HCT116 (cell line): ENCODE measurements around the gene TMEM234. TPM values are rescaled to one million over a fixed set of nuclear protein-coding genes. Genes with fewer than 3 reads are reported as not detected.

Experiments used
- ATAC-seq: fragments of 200-7000 bp; cut with Tn5 transposase; 2 replicates; pipeline ENCODE4 v1.9.1; 2020; ENCODE audit warnings: mild to moderate bottlenecking, moderate library complexity
- BruUV-seq: library from RNA; stranded (reverse); fragments of 400-500 nt; replicated peaks from 2 replicates; lab custom pipeline; 2021; lab: Mats Ljungman, UMichigan
- CTCF ChIA-PET: fragments of 300-600 bp; sonication (Branson Sonifier 250); formaldehyde crosslinking; loops from one replicate; lab custom pipeline; 2021; ENCODE audit warnings: antibody characterized with exemption; lab: Charles Lee
- POLR2A ChIA-PET: fragments of 300-600, 350-600 bp; sonication (Branson Sonifier 250); formaldehyde crosslinking; loops from one replicate; lab custom pipeline; 2021; ENCODE audit warnings: antibody characterized with exemption; lab: Charles Lee
- RAD21 ChIA-PET, 2 experiments: fragments of 300-600 bp; sonication (Branson Sonifier 250); formaldehyde crosslinking; loops; one replicate each; lab custom pipeline; 2023; ENCODE audit warnings: low total read pairs in 2 of 2; ENCODE audit not compliant: uncharacterized antibody in 2 of 2, unreplicated experiment in 2 of 2, low non-redundant PET in 1 of 2; lab: Charles Lee
- DNase-seq: peaks from one replicate; pipeline ENCODE4 v3.0.0-alpha.2; 2010; ENCODE audit warnings: low read depth, low spot score
- H2AFZ ChIP-seq: fragments of 200-600 bp; shearing (Covaris generic), sonication (generic); 2 replicates; pipeline ENCODE4 v1.6.1; 2017; ENCODE audit warnings: low read depth, mixed run types, mixed read lengths, antibody characterized with exemption, low read length; ENCODE audit not compliant: poor library complexity, severe bottlenecking
- H3K27ac ChIP-seq: 2 replicates; pipeline ENCODE4 v1.5.1; 2012; ENCODE audit warnings: low read depth, low read length
- H3K27me3 ChIP-seq: fragments of 200-600 bp; sonication (generic); 2 replicates; pipeline ENCODE4 v1.6.1; 2016; ENCODE audit warnings: mixed run types, low read length, mixed read lengths; ENCODE audit not compliant: insufficient read depth
- H3K36me3 ChIP-seq, 2 experiments: fragments of 200-500 bp in 1 of 2; fragments of 200-600 bp in 1 of 2; sonication (Bioruptor generic) in 1 of 2; sonication (generic) in 1 of 2; 2 replicates each; pipeline versions ENCODE4 v1.5.1 to v1.6.1; 2014 to 2016; ENCODE audit warnings: low read length in 2 of 2, inconsistent platforms in 1 of 2, mixed read lengths in 1 of 2, mixed run types in 1 of 2; ENCODE audit not compliant: insufficient read depth in 2 of 2, control insufficient read depth in 1 of 2
- H3K4me1 ChIP-seq, 2 experiments: fragments of 200-600 bp in 1 of 2; sonication (generic) in 1 of 2; 2 replicates each; pipeline versions ENCODE4 v1.5.1 to v1.6.1; 2012 to 2017; ENCODE audit warnings: low read length in 2 of 2, inconsistent platforms in 1 of 2, mild to moderate bottlenecking in 1 of 2, mixed read lengths in 1 of 2, mixed run types in 1 of 2, moderate library complexity in 1 of 2; ENCODE audit not compliant: insufficient read depth in 2 of 2, control insufficient read depth in 1 of 2
- H3K4me2 ChIP-seq: fragments of 200-600 bp; sonication (generic); 2 replicates; pipeline ENCODE4 v1.6.1; 2017; ENCODE audit warnings: mixed run types, low read length, mixed read lengths
- H3K4me3 ChIP-seq, 2 experiments: fragments of 200-600 bp in 1 of 2; sonication (generic) in 1 of 2; replicated peaks in 1 of 2; 2 replicates each; pipeline ENCODE4 v1.5.1; 2011 to 2016; ENCODE audit warnings: low read length in 2 of 2, control low read depth in 1 of 2, low read depth in 1 of 2, mild to moderate bottlenecking in 1 of 2, mixed read lengths in 1 of 2, mixed run types in 1 of 2
- H3K79me2 ChIP-seq: fragments of 200-600 bp; sonication (generic); 2 replicates; pipeline ENCODE4 v1.6.1; 2017; ENCODE audit warnings: mild to moderate bottlenecking, mixed run types, low read length, moderate library complexity, mixed read lengths; ENCODE audit not compliant: insufficient read depth
- H3K9ac ChIP-seq: fragments of 200-600 bp; sonication (generic); 2 replicates; pipeline ENCODE4 v1.6.1; 2016; ENCODE audit warnings: low read length, mixed read lengths
- H3K9me2 ChIP-seq: fragments of 200-600 bp; sonication (generic), shearing (Covaris generic); 2 replicates; pipeline ENCODE4 v1.6.1; 2017; ENCODE audit warnings: mixed run types, mild to moderate bottlenecking, moderate library complexity; ENCODE audit not compliant: insufficient read depth
- H3K9me3 ChIP-seq, 2 experiments: fragments of 200-500 bp in 1 of 2; fragments of 200-600 bp in 1 of 2; sonication (Bioruptor generic) in 1 of 2; sonication (generic) in 1 of 2; 2 replicates each; pipeline ENCODE4 v1.6.1; 2014 to 2017; ENCODE audit warnings: low read length in 2 of 2, mixed read lengths in 2 of 2, inconsistent platforms in 1 of 2, low read depth in 1 of 2, mild to moderate bottlenecking in 1 of 2, mixed run types in 1 of 2, moderate library complexity in 1 of 2; ENCODE audit not compliant: control insufficient read depth in 1 of 2, insufficient read depth in 1 of 2
- H4K20me1 ChIP-seq: fragments of 200-600 bp; sonication (generic), shearing (Covaris generic); 2 replicates; pipeline ENCODE4 v1.6.1; 2017; ENCODE audit warnings: mixed run types, mild to moderate bottlenecking, moderate library complexity; ENCODE audit not compliant: insufficient read depth
- CEBPB ChIP-seq: IDR thresholded peaks from 2 replicates; pipeline ENCODE4 v1.6.1; 2012; ENCODE audit warnings: low read depth
- EGR1 ChIP-seq: IDR thresholded peaks from 2 replicates; pipeline ENCODE4 v1.6.1; 2012; ENCODE audit warnings: low read depth
- ELF1 ChIP-seq: IDR thresholded peaks from 2 replicates; pipeline ENCODE4 v1.6.1; 2012; ENCODE audit warnings: low read depth, borderline replicate concordance
- EZH2 ChIP-seq: fragments of 200-600 bp; sonication (generic); IDR thresholded peaks from 2 replicates; pipeline ENCODE4 v1.6.1; 2017; ENCODE audit warnings: antibody characterized with exemption, mixed run types
- EZH2phosphoT487 ChIP-seq: fragments of 200-600 bp; IDR thresholded peaks from 2 replicates; pipeline ENCODE4 v1.6.1; 2018; ENCODE audit warnings: antibody characterized with exemption, borderline replicate concordance
- POLR2A ChIP-seq: IDR thresholded peaks from 2 replicates; pipeline ENCODE4 v1.7.0; 2011; ENCODE audit warnings: borderline replicate concordance; ENCODE audit not compliant: insufficient read depth, insufficient read length; ENCODE audit errors: extremely low read depth
- SIN3A ChIP-seq: IDR thresholded peaks from 2 replicates; pipeline ENCODE4 v1.6.1; 2012; ENCODE audit warnings: low read depth
- SP1 ChIP-seq: IDR thresholded peaks from 2 replicates; pipeline ENCODE4 v1.6.1; 2012; ENCODE audit warnings: low read depth
- SRF ChIP-seq: IDR thresholded peaks from 2 replicates; pipeline ENCODE4 v1.6.1; 2012; ENCODE audit warnings: low read depth
- TCF7L2 ChIP-seq: IDR thresholded peaks from 2 replicates; pipeline ENCODE4 v1.7.0; 2011; ENCODE audit warnings: borderline replicate concordance, inconsistent platforms; ENCODE audit not compliant: insufficient read depth, insufficient read length; ENCODE audit errors: extremely low read depth
- YY1 ChIP-seq: IDR thresholded peaks from 2 replicates; pipeline ENCODE4 v1.6.1; 2011; ENCODE audit warnings: low read length, low read depth, moderate library complexity, mild to moderate bottlenecking; ENCODE audit not compliant: insufficient replicate concordance; ENCODE audit errors: extremely low read depth
- ZFX ChIP-seq: fragments of 450-650 bp; IDR thresholded peaks from 2 replicates; pipeline ENCODE4 v1.6.1; 2017
- intact Hi-C: fragments of 100-400 bp; cut with micrococcal nuclease; formaldehyde crosslinking; loops from 2 replicates; pipeline ENCODE4 v1.10.0; 2022
- total RNA-seq: library from RNA; stranded (reverse); gene quantifications from one replicate; pipeline ENCODE4 v1.2.1, GENCODE V29; 2021; ENCODE audit not compliant: unreplicated experiment
- TF ChIP-seq, protein P1 (sequence below): IDR thresholded peaks from 2 replicates; pipeline ENCODE4 v1.6.1; 2012; ENCODE audit warnings: low read depth
- TF ChIP-seq, protein P2 (sequence below): IDR thresholded peaks from 2 replicates; pipeline ENCODE4 v1.6.1; 2012
- TF ChIP-seq, protein P3 (sequence below), 3 experiments: fragments of 200-600 bp in 1 of 3; sonication (generic) in 1 of 3; IDR thresholded peaks in 2 of 3; conservative IDR thresholded peaks in 1 of 3; 2 replicates each; pipeline ENCODE4 v1.5.1; 2012 to 2017; ENCODE audit warnings: low read depth in 2 of 3, low read length in 2 of 3, antibody characterized with exemption in 1 of 3, borderline replicate concordance in 1 of 3, control low read depth in 1 of 3, mild to moderate bottlenecking in 1 of 3, mixed read lengths in 1 of 3, mixed run types in 1 of 3, moderate library complexity in 1 of 3; ENCODE audit not compliant: insufficient read depth in 1 of 3

Gene TMEM234
- total RNA-seq, 1 experiment from 2014 or later, result 12.3 TPM

DNA sequence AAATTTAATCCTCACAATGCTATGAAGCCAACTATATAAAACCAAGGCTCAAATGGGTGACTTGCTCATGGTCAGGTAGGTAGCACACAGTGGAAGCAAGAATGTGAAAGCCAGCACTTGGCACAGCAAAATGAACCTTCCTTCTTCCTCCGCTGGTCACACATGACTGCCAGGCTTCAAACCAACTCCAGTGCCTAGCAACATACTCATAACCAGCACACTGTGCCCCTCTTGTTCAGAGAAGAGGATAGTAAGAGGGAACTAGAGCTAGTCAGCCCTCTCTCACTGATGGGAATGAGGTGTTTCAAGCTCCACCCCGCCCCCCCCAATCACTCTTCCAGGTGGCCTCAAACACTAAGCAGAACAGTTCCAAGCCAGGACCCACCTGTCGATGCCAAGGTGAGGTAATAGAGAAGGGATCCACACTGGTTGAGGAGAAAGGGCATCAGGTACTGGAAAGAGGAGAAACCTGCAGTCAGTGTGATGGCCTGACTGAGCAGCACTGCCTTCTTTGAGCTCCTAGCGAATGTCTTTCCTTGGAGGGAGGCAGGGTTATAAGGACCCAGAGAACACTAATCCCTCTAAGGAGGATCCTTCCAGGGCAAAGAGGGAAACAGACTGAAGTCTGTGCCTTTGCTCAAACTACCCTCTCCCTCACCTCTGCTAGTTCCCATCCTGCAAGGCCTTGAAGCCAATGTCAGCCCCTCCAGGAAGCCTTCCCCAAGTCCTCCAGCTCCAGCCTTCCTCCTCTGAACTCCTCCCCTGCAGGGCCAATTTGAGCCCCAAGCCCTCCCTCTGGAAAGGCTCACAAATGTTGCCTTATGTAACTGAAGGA is 1.2 kb downstream of the TMEM234 start:
- Histone ChIP-seq H3K4me3 (peak overlapping the region; percentile 96 to 99), H3K4me2 (peak overlapping the region; percentile 96), H3K27me3 (no peaks in the 10 kb centered on the region), H3K79me2 (peaks cover 39% of the 10 kb centered on the region), H3K27ac (peak overlapping the region; percentile 68), H3K4me1 (peaks cover 15 to 37% of the 10 kb centered on the region in 2 experiments), H3K9me2 (no peaks in the 10 kb centered on the region), H3K9me3 (no peaks in the 10 kb centered on the region), H3K9ac (peak overlapping the region; percentile 99), H4K20me1 (no peaks in the 10 kb centered on the region), H2AFZ (no peak overlapping the region), H3K36me3 (peaks cover 8 to 19% of the 10 kb centered on the region in 2 experiments; a peak in 2 of 4 replicates)
- DNase-seq, result no peak
- intact Hi-C loops, result no loop called here
- no TSS peak for BruUV-seq
- RAD21 ChIA-PET, result no interaction called here
- TF ChIP-seq, protein P1, sequence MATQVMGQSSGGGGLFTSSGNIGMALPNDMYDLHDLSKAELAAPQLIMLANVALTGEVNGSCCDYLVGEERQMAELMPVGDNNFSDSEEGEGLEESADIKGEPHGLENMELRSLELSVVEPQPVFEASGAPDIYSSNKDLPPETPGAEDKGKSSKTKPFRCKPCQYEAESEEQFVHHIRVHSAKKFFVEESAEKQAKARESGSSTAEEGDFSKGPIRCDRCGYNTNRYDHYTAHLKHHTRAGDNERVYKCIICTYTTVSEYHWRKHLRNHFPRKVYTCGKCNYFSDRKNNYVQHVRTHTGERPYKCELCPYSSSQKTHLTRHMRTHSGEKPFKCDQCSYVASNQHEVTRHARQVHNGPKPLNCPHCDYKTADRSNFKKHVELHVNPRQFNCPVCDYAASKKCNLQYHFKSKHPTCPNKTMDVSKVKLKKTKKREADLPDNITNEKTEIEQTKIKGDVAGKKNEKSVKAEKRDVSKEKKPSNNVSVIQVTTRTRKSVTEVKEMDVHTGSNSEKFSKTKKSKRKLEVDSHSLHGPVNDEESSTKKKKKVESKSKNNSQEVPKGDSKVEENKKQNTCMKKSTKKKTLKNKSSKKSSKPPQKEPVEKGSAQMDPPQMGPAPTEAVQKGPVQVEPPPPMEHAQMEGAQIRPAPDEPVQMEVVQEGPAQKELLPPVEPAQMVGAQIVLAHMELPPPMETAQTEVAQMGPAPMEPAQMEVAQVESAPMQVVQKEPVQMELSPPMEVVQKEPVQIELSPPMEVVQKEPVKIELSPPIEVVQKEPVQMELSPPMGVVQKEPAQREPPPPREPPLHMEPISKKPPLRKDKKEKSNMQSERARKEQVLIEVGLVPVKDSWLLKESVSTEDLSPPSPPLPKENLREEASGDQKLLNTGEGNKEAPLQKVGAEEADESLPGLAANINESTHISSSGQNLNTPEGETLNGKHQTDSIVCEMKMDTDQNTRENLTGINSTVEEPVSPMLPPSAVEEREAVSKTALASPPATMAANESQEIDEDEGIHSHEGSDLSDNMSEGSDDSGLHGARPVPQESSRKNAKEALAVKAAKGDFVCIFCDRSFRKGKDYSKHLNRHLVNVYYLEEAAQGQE, result no peak
- TF ChIP-seq CEBPB (no peak), SRF (no peak), POLR2A (no peak), TCF7L2 (no peak), SIN3A (no peak), YY1 (no peak), ZFX (no peak), SP1 (no peak), EZH2 (no peak), ELF1 (no peak), EZH2phosphoT487 (no peak), EGR1 (no peak)
- TF ChIP-seq, protein P2, sequence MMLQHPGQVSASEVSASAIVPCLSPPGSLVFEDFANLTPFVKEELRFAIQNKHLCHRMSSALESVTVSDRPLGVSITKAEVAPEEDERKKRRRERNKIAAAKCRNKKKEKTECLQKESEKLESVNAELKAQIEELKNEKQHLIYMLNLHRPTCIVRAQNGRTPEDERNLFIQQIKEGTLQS, result no peak
- TF ChIP-seq, protein P3, sequence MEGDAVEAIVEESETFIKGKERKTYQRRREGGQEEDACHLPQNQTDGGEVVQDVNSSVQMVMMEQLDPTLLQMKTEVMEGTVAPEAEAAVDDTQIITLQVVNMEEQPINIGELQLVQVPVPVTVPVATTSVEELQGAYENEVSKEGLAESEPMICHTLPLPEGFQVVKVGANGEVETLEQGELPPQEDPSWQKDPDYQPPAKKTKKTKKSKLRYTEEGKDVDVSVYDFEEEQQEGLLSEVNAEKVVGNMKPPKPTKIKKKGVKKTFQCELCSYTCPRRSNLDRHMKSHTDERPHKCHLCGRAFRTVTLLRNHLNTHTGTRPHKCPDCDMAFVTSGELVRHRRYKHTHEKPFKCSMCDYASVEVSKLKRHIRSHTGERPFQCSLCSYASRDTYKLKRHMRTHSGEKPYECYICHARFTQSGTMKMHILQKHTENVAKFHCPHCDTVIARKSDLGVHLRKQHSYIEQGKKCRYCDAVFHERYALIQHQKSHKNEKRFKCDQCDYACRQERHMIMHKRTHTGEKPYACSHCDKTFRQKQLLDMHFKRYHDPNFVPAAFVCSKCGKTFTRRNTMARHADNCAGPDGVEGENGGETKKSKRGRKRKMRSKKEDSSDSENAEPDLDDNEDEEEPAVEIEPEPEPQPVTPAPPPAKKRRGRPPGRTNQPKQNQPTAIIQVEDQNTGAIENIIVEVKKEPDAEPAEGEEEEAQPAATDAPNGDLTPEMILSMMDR (IDR thresholded peaks at IDR 0.05 in 2 of 3, conservative IDR thresholded peaks at IDR 0.05 in 1 of 3; ENCODE audit: borderline replicate concordance in 1 of 3, insufficient read depth in 1 of 3, low read depth in 2 of 3, low read length in 2 of 3), result no peak
- POLR2A ChIA-PET, result no interaction called here
- CTCF ChIA-PET, result interaction anchor here (0.7 kb wide), 1 partner anchor 115 kb away, joined by 3 read pairs; the partner anchor contains the start of gene MARCKSL1
- no peak for ATAC-seq
